GM19395 (cell line): ENCODE data around the gene ULBP2.

Source experiments
- ATAC-seq: cut with Tn5 transposase; IDR thresholded peaks from one replicate; pipeline ENCODE4 v1.9.1; 2021; ENCODE audit warnings: mild to moderate bottlenecking, moderate library complexity; ENCODE audit not compliant: unreplicated experiment

Gene ULBP2

DNA sequence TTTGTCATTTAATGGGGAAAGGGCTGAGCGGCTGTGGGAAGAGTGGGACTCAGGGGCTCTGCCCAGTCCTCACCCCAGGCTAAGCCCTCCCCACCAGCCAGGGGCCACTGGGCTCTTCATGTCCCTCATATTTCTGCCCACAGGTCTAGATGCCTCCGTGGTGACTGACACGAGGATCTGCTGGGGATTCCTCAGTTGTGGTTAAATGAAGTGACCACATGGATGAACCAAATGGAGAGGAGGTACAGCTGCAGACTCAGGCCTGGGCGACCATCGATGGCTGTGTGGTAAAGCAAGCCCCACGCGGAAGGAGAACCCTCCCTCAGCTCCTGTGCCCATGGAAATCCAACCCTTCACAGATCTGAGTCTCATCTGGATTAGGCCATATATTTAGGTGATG, 54.2 kb downstream of the ULBP2 start:
- ATAC-seq = no peak
